Left forelimb (tissue), 1 donor: Measurements from ENCODE around the gene CCHCR1.

ENCODE experiments used
- DNase-seq: peaks from one replicate; pipeline ENCODE4 v3.0.0-alpha.2; 2018; ENCODE audit warnings: low spot score

CCHCR1 gene

DNA sequence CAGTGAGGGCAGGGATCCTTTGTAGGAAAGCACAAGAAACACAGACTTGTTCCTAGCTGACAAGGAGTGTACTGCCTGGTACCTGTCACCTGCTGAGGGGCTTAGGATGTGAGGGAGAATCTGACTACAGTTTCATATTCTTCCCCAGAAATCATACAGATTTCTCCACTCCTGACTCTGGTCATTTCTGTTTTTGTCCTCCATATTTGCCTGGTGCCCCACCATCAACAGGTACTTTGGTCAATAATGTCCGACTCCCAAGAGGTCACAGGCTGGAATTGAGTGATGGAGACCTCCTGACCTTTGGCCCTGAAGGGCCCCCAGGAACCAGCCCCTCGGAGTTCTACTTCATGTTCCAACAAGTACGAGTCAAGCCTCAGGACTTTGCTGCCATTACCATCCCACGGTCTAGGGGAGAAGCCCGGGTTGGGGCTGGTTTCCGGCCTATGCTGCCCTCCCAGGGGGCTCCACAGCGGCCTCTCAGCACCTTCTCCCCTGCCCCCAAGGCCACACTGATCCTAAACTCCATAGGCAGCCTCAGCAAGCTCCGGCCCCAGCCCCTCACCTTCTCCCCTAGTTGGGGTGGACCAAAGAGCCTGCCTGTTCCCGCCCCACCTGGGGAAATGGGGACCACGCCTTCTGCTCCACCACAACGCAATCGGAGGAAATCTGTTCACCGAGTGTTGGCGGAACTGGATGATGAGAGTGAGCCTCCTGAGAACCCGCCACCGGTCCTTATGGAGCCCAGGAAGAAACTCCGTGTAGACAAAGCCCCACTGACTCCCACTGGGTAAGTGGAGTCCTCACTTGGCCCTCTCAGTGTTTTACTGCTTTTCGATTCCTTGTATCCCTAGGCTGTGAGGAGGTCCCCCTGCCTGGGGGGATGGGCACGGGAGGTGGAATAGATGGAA, 3.9 kb upstream of the CCHCR1 start:
- no peak for DNase-seq

DNA sequence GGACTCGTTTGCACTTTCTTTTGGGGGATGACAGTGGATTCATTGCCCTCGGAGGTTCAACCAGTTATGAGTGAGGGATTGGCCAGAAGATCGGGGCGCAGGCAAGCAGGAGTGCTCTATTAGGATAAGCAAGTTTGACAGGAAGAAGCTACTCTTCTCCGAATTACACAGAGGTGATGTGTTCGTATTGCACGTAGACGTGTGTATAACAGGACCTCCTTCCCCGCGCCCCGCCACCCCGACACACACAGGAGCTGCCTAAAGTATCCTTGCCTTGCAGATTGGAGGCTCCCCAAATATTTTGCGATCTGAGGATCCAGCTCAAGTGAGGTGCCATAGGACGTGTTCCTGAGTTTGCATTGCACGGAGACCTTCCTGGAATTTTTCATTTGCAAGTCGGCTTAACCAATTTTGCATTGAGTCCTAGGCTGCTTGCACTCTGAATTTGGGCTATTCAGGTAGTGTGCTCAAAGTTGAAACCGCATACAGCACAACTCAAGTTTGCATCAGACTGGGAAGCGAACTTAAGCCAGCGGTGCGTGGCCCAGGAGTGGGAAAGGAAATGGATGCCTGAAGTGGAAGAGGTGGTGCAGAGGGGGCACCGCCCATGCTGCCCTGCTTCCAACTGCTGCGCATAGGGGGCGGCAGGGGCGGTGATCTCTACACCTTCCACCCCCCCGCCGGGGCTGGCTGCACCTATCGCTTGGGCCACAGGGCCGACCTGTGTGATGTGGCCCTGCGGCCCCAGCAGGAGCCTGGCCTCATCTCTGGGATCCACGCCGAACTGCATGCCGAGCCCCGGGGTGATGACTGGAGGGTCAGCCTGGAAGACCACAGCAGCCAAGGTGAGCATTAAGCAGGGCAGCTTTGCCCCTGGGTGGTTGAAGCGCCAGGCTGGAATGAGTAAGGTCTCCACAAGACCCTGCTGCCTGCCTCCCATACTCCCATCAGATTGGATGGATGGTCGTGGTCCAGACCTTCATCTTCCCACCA, 1.6 kb upstream of the CCHCR1 start:
- DNase-seq = no peak

DNA sequence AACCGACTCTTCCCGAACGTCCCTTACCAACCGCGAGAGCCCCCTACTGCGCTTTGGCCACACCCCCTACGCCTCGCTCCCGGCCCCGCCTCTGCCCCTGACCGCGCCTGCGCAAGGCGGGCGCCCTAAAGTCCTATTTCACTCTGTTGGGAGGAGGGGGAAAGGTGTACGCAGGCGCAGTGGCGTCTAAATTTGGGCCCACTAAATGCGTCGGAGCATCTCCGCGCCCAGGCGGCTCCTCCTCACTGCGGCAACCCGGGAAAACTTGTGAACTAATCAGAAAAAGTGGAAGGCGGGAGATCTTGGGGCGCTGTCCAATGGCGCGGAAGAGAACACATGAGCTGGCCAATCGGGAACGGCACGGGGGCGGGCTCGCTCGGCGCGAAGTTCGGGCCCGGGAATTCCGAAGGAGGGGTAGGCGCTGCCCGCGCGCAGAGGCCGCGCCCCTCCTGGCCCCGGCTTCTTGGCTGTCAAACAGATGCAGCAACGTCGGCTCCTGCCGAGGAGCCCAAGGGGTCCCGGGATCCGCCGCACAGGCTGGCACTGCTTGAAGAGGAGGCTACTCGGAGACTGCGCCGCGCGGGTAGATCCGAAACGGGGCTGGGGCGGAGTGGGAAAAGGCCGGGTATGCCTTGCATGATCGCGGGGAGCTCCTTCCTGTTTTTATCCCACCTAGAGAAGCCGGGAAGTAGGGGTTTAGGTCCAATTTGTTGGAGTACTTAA, 699 bp upstream of the CCHCR1 start, which contains the start of gene TCF19:
Gene TCF19 (plus strand): TSS at position 450 of the 723 bp plus-strand sequence. CDS start 881 bp downstream, outside the sequence.
- DNase-seq = peak; percentile 99

DNA sequence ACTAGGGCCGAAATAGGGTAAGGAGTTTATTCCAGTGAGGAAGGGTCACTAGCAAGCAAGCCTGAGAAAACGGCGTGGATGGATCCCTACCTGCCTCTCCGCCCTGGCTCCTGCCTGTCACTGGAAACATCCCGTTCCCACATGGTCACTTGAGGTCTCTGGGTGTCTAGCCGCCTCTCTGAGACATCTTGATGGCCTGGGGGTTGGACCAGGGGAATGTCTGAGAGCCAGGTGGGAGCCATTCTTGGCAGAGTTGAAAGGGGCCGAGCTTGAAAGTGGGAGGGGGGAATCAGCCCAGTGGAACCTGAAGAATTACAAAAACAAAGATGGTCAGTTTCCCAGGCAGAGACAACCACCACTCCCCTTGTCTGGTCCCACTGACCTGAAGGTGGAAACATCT, 961 bp downstream of the CCHCR1 start:
- DNase-seq = no peak

DNA sequence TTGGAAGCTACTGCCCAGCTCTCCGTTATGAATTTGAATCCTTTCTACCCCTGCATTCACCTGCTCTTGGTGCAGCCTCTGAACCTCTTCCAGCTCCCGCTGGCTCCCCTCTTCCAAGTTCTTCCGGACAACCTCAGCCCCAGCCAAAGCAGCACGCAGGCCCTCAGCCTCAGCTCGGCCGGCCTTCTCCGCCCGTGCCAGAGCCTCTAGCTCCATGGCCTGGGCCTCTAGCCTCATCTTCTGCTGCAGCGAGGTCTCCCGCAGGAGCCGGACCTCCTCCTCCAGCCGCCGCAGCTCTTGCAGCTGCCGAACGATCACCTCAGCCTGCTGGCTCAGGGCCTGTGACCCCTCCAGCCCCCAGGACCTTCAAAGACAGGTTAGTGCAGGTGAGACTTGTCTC, 3.2 kb downstream of the CCHCR1 start:
- no peak for DNase-seq

DNA sequence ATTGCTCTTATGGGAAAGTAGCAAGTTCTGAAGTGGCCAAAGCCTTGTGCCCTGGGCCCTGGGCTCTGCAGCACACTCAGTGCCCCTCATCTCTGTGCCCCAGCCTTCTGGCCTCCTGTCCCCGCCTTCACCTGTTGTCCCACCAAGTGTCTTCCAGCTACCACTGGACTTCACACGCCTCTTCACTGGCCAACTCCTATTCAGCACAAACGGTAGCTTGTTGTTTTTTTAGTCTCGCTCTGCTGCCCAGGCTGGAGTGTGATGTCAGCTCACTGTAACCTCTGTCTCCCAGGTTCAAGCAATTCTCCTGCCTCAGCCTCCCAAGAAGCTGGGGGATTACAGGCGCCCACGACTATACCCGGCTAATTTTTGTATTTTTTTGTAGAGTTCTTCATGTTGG, 4.8 kb downstream of the CCHCR1 start:
- no peak for DNase-seq

DNA sequence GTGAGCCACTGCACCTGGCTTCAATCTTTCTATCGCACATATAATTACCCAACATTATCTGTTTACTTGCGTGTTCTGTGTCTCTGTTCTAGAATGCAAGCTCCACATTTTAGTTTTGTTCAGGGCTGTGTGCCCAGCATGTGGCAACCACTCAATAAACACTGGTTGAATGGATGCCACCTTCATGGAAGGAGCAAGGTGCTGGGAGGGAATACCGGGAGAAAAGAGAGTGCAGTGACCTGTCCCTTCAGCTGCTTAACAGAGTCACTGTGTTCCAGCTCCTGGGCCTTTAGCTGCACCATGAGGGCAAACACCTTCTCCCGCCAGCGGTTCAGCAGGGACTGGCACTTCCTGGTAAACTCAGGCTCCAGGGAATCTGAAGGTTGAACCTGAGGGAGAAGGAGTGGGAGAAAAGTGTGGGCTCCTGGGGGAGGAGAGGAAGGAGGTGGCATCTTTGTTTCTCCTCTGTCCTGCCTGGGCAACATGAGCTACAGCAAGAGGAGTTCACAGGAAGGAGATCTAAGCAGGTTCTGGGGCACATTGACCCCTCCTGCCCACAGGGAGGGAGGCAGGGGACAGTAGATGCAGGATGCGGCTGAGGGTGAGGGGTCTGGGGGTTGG, 7.7 kb downstream of the CCHCR1 start:
- no peak for DNase-seq

DNA sequence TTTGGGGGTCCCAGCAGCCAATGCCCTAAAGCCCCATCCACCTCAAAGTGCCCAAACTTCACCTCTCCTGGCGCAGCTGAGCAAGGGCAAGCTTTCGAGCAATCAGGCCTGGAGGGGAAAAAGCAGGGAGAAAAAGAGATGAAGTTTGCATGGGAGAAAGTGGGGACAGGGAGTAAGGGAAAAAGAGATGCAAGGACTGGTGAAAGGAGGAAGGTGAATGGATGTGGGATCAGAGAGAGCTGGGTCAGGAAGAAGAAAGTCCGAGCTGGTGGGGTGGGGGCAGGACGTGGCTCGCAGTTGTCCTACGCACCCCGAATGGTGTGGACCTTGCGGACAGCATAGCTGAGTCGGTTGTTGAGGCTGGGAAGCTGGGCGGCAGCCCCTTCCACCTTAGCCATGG, 12.2 kb downstream of the CCHCR1 start:
- no peak for DNase-seq

DNA sequence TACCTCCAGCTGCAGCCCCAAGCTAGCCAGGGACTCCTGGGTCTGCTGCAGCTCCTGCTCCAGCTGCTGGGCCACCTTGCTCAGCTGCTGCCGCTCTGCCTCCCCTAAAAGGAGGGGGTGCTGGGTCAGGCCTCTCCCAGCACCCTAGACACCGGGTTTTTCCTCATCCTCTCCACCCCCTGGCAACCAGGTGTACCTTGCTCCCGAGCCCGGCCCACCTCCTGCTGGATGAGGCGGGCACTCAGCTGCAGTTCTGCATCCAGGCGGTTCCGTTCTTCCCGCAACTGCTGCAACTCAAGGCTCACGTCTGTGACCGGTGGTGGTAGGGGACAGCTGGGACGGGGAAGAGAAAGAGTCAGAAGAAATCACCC, 12.6 kb downstream of the CCHCR1 start:
- no peak for DNase-seq

DNA sequence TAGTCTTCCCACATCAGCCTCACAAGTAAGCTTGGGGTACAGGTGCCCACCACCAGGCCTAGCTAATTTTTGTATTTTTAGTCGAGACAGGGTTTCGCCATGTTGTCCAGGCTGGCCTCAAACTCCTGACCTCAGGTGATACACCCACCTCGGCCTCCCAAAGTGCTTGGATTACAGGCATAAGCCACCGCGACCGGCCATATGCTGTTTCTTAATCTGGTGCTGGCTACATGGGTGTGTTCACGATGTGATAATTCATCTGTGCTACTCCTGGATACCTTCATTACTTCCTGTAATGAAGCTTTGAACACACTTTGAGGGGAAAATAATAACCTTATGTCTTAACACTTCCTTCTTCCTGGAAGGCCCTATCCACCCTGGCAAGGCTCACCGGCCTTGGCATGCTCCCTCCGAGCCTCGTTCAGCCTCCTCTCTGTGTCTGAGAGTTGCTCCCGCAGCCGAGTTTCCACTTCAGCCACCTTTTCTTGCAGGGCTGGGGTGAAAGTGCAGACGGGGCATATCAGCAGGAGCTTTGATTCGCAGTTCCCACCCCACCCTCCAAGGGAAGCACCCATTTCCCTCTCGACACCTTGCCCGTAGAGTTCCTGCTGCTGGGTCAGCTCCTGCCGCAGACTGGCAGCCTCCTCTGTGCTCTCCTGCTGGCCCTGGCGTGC, 13.2 kb downstream of the CCHCR1 start:
- DNase-seq = no peak

DNA sequence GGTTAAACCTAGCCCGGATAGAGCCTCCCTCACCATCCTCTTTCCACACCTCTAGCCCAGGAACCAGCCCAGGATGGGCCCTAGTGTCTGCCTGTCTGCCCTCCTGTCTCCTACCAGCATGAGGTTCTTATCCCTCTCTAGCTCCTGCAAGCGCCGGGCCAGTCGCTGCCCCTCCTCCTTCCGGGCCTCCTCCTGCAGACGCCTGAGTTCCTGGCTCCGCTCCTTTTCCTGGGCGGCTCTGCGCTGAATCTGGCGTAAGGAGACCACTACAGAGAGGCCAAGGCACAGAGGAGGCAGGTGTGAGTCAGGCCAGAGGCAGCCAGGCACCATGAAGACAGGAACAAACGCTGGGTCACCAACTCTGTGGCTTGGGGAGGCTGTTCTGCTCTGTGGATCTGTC, 14.5 kb downstream of the CCHCR1 start:
- no peak for DNase-seq

DNA sequence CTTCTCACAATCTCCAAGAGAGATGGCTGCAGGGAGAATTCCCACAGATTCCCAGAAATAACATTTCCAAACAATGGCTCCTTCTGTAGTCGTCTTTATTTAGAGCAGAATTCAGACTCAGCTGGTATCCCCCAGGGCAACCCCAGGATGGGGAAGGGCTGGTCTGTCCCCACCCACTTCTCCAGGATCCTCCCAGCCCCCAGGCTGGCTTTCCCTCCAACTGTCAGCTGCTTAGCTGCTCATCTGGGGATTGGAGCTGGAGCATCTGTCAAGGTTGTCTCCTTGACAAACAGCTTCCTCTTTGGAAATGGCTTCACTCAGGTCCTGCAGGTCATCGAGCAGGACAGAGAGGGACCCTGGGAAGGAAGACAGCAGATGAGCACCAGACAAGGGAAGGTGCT, 15.2 kb downstream of the CCHCR1 start:
- DNase-seq = no peak

DNA sequence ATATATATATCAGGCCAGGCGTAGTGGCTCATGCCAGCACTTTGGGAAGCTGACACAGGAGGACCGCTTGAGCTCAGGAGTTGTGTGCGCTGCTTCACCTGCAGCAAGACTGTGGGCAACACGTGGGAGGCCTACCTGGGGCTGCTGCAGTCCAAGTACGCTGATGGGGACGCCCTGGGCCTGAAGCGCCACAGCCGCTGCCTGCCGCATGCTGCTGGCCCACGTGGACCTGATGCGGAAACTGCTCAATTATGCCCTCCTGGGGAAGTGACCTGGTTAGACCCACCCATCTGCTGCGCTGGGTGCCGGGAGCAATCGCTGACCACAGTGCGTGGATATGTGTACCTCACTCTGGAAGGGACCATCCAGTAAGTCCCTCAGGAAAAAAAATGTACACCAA, 17.0 kb downstream of the CCHCR1 start:
- DNase-seq = no peak

DNA sequence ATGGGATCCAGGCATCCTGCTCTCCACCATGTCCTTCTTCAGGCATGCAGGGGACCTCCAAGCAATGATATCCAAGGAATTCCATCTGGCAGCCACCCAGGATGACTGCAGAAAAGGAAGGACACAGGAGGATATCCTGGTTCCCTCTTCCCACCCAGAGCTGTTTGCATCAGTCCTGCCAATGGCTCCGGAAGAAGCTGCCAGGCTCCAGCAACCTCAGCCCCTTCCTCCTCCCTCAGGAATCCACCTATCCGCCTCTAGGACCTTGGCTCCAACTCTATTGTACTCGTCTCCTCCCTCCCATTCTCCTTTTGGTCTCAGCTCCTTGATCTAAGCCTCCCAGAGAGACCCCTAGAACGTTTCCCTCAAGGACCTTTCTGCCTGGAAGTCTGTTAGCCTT, 18.0 kb downstream of the CCHCR1 start:
- no peak for DNase-seq

DNA sequence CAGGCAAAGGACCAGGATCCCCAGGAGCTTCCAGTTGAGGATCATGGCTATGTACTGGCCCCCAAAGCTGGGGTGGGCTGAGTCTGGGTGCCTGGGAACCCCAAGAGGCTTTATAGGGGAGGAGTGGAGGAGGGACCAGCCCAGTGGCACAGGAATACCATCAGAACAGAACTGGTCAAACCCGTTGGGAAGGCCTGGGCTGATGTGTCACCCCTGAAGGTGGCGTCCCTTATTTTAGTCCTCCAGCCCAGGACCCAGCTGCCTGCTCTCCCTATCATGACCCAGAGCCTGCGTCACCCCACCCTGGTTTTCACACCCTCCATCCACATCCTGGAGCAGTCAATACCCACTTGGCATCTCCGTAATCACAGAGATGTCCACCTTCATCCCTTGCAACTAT, 18.6 kb downstream of the CCHCR1 start, which contains the start of gene PSORS1C2:
Gene PSORS1C2 (minus strand): TSS at position 85 of the 400 bp plus-strand sequence. CDS start 40 bp downstream, at position 45.
- no peak for DNase-seq

DNA sequence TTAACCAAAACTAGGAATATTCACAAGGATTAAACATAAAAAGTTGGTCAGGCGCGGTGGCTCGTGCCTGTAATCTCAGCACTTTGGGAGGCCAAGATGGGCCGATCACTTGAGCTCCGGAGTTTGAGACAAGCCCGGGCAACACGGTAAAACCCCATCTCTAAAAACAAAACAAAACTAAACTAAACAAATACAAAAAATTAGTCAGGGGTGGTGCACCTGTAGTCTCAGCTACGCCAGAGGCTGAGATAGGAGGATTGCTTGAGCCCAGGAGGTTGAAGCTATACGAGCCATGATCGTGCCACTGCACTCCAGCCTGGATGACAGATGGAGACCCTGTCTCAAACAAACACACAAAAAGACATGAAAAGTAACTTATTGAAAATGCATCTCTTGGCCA, 21.9 kb downstream of the CCHCR1 start:
- no peak for DNase-seq

DNA sequence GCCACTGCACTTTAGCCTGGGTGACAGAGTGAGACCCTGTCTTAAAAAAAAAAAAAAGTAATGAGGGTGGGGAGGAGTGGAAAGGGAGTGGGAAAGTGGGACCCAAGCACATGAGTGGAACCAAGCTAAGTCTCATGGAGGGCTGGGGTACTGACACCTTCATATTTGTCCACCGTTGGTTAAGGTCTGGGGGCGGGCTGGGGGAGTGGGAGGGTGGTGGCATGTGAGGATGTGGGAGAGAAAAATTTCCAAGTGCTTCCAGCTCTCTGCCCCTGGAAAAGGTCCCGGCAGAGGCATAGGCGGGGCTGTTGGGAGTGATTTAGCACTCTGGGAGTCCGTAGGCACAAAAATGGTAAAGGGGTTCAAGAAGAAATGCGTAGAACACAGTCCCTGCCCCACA, 24.8 kb downstream of the CCHCR1 start:
- no peak for DNase-seq

DNA sequence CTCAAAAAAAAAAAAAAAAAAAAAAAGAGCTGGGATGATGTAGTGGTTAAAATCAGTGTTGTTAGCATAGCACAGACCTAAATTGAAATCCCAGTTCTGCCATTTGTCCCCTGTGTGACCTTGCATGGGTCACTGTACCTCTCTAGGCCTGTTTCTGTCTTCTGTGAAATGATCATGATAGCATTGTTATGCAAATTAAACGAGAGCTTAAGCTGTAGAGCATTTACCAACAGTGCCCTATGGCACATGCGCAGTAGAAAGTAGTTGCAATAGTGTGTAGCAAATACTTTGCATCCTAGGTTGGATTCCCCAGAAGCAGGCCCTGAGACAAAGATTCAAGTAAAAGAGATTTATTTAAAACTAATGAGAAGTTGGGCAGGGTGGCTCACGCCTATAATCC, 26.0 kb downstream of the CCHCR1 start:
- DNase-seq = no peak

DNA sequence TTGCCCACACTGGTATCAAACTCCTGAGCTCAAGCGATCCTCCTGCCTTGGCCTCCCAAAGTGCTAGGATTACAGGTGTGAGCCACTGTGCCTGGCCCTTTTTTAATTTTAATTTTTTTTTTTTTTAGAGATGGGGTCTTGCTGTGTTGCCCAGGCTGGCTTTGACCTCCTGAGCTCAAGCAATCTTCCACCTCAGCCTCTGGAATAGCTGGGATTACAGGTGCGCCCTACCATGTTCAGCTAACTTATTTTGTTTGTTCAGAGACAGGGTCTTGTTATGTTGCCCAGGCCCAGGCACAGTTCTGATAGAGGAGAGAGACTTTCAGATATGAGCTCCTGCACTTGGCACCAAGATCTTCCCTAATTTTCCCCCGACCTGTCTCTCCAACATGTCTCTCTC, 26.9 kb downstream of the CCHCR1 start:
- no peak for DNase-seq

DNA sequence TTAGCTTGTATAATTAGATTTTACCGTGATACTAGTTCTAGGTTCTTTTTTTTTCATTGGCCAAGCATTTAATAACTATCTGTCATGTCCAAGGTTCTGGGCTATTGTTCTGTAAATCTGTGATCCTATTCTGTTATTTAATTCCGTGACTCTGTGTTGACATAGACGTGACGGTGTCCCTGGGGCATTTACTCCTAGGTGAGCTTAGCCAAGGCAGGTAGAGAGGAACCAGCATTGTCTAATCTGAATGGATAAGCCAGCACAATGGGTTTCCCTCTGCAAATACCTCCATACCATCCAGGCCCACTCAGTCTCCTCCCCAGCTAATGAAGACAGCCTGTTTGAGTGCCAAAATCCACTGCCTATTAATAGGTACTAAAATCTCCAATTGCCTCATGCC, 28.5 kb downstream of the CCHCR1 start:
- no peak for DNase-seq

DNA sequence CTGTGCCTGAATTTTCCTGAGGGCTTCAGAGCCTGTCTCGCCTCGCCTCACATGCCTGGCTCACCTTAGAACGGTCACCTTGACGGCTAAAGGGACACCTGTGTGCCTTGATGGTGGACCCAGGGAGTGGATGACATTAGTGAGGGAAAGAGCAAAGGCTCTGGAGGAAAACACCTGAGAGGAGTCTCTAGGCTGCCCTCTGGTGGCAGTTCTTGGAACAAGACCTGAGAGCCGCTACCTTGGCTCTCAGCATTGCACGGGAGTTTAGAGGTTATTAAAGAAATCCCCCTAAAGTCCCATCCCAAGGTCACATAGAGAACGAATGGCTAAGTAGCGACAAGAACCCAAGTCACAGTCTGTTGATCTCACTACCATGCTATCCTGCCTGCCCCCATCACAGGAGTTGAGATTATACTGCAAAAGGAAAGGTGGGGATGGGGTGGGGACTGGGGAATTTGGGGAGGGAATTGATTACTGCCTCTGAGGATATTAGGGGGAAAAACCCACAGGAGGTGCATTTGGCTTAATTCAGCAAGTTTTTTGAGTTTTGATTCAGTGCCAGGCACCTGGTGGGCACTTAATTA, 29.4 kb downstream of the CCHCR1 start:
- DNase-seq = no peak
